Neural cell (in vitro differentiated cells): ENCODE measurements around the gene RAP2A. TPM values are rescaled to one million over a fixed set of nuclear protein-coding genes. Genes with fewer than 3 reads are reported as not detected.

Experiments
- H2AFZ ChIP-seq: fragments of 200-600, 300-800 bp; sonication (generic), shearing (Covaris generic); 2 replicates; pipeline ENCODE4 v1.6.0; 2014; ENCODE audit warnings: low read depth, mild to moderate bottlenecking, antibody characterized with exemption, low read length, moderate library complexity
- H3F3A ChIP-seq: fragments of 200-600 bp; shearing (Covaris generic); 2 replicates; pipeline ENCODE4 v1.6.1; 2016; ENCODE audit warnings: mild to moderate bottlenecking, moderate library complexity, mixed read lengths, antibody characterized with exemption, low read length; ENCODE audit not compliant: insufficient read depth, poor library complexity, severe bottlenecking
- H3K27ac ChIP-seq: fragments of 200-600, 300-800 bp; sonication (generic), shearing (Covaris generic); 2 replicates; pipeline ENCODE4 v1.5.1; 2014; ENCODE audit warnings: mild to moderate bottlenecking, low read length, moderate library complexity
- H3K27me3 ChIP-seq: fragments of 300-800, 200-600 bp; sonication (generic), shearing (Covaris generic); 2 replicates; pipeline ENCODE4 v1.6.0; 2014; ENCODE audit warnings: mild to moderate bottlenecking, low read depth, low read length, moderate library complexity; ENCODE audit not compliant: insufficient read depth
- H3K36me3 ChIP-seq: fragments of 300-800, 200-600 bp; sonication (generic), shearing (Covaris generic); 2 replicates; pipeline ENCODE4 v1.5.1; 2014; ENCODE audit warnings: mild to moderate bottlenecking, antibody characterized with exemption, low read length, moderate library complexity; ENCODE audit not compliant: insufficient read depth
- H3K4me2 ChIP-seq: fragments of 300-800, 200-600 bp; sonication (generic), shearing (Covaris generic); 2 replicates; pipeline ENCODE4 v1.6.0; 2014; ENCODE audit warnings: mild to moderate bottlenecking, low read length
- H3K4me3 ChIP-seq: fragments of 300-800, 200-600 bp; sonication (generic), shearing (Covaris generic); 2 replicates; pipeline ENCODE4 v1.5.1; 2014; ENCODE audit warnings: mild to moderate bottlenecking, low read length, moderate library complexity
- H3K79me2 ChIP-seq: fragments of 200-600 bp; shearing (Covaris generic); replicated peaks from 2 replicates; pipeline ENCODE4 v1.6.0; 2014; ENCODE audit warnings: mild to moderate bottlenecking, low read length, moderate library complexity; ENCODE audit not compliant: insufficient read depth
- H3K9ac ChIP-seq: fragments of 300-800, 200-600 bp; sonication (generic), shearing (Covaris generic); 2 replicates; pipeline ENCODE4 v1.6.1; 2016; ENCODE audit warnings: mild to moderate bottlenecking, low read length, mixed read lengths
- H3K9me2 ChIP-seq: fragments of 200-600 bp; shearing (Covaris generic); 2 replicates; pipeline ENCODE4 v1.6.1; 2016; ENCODE audit warnings: mild to moderate bottlenecking, low read length, mixed read lengths; ENCODE audit not compliant: insufficient read depth
- H3K9me3 ChIP-seq: fragments of 200-600, 300-800 bp; sonication (generic), shearing (Covaris generic); 2 replicates; pipeline ENCODE4 v1.6.1; 2016; ENCODE audit warnings: mild to moderate bottlenecking, mixed run types, low read length, moderate library complexity, mixed read lengths
- H4K20me1 ChIP-seq: fragments of 200-600 bp; shearing (Covaris generic); 2 replicates; pipeline ENCODE4 v1.6.1; 2016; ENCODE audit warnings: mild to moderate bottlenecking, mixed run types; ENCODE audit not compliant: insufficient read depth
- EP300 ChIP-seq: fragments of 450-650 bp; conservative IDR thresholded peaks from 2 replicates; pipeline ENCODE4 v1.6.1; 2014; ENCODE audit warnings: antibody characterized with exemption, mild to moderate bottlenecking, moderate library complexity; ENCODE audit not compliant: poor library complexity, severe bottlenecking
- MXI1 ChIP-seq: fragments of 450-650 bp; conservative IDR thresholded peaks from 2 replicates; pipeline ENCODE4 v1.6.1; 2014; ENCODE audit warnings: antibody characterized with exemption, mild to moderate bottlenecking; ENCODE audit not compliant: poor library complexity, severe bottlenecking
- POLR2AphosphoS5 ChIP-seq: IDR thresholded peaks from 2 replicates; pipeline ENCODE4 v1.6.1; 2012
- RAD21 ChIP-seq: fragments of 450-650 bp; conservative IDR thresholded peaks from 2 replicates; pipeline ENCODE4 v1.6.1; 2014; ENCODE audit warnings: antibody characterized with exemption, mild to moderate bottlenecking, moderate library complexity
- SMC3 ChIP-seq: fragments of 450-650 bp; conservative IDR thresholded peaks from 2 replicates; pipeline ENCODE4 v1.6.1; 2014; ENCODE audit warnings: antibody characterized with exemption, mild to moderate bottlenecking, moderate library complexity; ENCODE audit not compliant: poor library complexity
- TAF1 ChIP-seq: IDR thresholded peaks from 2 replicates; pipeline ENCODE4 v1.6.1; 2012; ENCODE audit warnings: low read depth
- polyA plus RNA-seq: library from polyadenylated mRNA; depleted of rRNA; stranded (reverse); fragments of >200 nt; gene quantifications from 2 replicates; pipeline ENCODE4 v1.2.3, GENCODE V29; 2014
- TF ChIP-seq, protein P1 (sequence below): fragments of 450-650 bp; IDR thresholded peaks from 2 replicates; pipeline ENCODE4 v1.5.1; 2014; ENCODE audit warnings: antibody characterized with exemption, mild to moderate bottlenecking, moderate library complexity; ENCODE audit not compliant: poor library complexity, severe bottlenecking
- TF ChIP-seq, protein P2 (sequence below): IDR thresholded peaks from 2 replicates; pipeline ENCODE4 v1.6.1; 2012; ENCODE audit warnings: borderline replicate concordance

Gene RAP2A
- polyA plus RNA-seq, 1 donor from 2014 or later: 55.3 TPM

DNA sequence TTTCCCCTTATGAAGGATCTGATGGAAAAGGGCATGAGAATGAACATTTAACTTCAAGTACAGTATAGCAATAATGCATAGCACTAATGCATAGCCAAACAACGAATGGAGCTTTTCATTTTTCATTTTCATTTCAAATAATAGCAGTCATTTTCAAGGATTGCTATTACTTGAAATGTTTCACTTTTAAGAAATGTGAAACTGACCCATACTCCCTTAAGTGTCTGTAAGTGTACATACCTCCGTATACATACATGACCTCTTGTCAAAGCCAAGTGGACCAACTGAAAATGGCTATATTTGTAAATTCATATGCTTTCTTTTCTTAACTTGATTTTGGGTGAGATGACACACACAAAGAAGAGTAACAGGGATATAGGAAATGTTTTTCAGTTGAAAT, 3.8 kb downstream of the RAP2A start:
- Histone ChIP-seq H3K4me3 (peak overlapping the region; percentile 81), H3K27ac (no peak overlapping the region), H4K20me1 (no peaks in the 10 kb centered on the region), H2AFZ (no peak overlapping the region), H3K9me2 (no peaks in the 10 kb centered on the region), H3K9ac (no peak overlapping the region), H3K9me3 (no peaks in the 10 kb centered on the region), H3F3A (no peaks in the 10 kb centered on the region), H3K4me2 (peak overlapping the region; percentile 64), H3K27me3 (no peaks in the 10 kb centered on the region), H3K79me2 (peaks cover 58% of the 10 kb centered on the region), H3K36me3 (no peaks in the 10 kb centered on the region)
- TF ChIP-seq POLR2AphosphoS5 (no peak), MXI1 (no peak), SMC3 (no peak)
- TF ChIP-seq, protein P1, sequence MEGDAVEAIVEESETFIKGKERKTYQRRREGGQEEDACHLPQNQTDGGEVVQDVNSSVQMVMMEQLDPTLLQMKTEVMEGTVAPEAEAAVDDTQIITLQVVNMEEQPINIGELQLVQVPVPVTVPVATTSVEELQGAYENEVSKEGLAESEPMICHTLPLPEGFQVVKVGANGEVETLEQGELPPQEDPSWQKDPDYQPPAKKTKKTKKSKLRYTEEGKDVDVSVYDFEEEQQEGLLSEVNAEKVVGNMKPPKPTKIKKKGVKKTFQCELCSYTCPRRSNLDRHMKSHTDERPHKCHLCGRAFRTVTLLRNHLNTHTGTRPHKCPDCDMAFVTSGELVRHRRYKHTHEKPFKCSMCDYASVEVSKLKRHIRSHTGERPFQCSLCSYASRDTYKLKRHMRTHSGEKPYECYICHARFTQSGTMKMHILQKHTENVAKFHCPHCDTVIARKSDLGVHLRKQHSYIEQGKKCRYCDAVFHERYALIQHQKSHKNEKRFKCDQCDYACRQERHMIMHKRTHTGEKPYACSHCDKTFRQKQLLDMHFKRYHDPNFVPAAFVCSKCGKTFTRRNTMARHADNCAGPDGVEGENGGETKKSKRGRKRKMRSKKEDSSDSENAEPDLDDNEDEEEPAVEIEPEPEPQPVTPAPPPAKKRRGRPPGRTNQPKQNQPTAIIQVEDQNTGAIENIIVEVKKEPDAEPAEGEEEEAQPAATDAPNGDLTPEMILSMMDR: no peak

DNA sequence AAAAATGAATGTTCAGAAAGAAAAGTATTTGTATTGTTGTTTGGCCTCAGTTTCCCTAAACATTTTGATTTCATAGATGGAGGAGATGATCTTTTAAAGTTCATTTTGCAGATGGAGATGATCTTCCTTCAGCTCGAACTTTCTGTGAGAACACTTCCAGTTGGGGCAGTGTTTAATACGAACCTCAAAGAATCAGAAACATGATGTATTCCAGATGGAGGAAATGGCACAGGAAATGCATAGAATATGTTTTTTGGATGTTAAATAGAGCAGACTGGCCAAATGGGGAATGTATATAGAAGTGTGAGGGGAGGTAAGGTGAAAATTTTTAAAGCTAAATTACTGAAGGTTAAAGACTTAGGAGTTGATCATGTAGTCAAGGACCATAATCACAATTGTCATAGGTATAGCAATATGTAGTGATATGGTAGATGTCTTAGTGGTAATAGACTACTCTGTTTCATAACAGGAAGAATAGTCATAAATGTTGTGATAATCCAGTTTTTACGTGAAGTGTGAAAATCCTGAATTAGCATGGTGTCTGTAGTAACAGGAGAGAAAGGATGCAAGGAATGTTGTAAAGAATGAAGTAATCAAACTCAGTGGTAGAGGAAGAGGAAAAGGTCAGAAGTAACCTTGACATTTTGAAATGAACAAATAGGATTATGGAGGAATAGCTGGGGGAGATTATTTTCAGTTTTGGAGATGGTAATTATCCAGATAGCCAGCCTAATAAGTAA, 5.1 kb downstream of the RAP2A start:
- H3K27ac ChIP-seq: no peak overlapping the region
- TF ChIP-seq POLR2AphosphoS5: no peak
- TF ChIP-seq, protein P1: no peak
- TF ChIP-seq, protein P2, sequence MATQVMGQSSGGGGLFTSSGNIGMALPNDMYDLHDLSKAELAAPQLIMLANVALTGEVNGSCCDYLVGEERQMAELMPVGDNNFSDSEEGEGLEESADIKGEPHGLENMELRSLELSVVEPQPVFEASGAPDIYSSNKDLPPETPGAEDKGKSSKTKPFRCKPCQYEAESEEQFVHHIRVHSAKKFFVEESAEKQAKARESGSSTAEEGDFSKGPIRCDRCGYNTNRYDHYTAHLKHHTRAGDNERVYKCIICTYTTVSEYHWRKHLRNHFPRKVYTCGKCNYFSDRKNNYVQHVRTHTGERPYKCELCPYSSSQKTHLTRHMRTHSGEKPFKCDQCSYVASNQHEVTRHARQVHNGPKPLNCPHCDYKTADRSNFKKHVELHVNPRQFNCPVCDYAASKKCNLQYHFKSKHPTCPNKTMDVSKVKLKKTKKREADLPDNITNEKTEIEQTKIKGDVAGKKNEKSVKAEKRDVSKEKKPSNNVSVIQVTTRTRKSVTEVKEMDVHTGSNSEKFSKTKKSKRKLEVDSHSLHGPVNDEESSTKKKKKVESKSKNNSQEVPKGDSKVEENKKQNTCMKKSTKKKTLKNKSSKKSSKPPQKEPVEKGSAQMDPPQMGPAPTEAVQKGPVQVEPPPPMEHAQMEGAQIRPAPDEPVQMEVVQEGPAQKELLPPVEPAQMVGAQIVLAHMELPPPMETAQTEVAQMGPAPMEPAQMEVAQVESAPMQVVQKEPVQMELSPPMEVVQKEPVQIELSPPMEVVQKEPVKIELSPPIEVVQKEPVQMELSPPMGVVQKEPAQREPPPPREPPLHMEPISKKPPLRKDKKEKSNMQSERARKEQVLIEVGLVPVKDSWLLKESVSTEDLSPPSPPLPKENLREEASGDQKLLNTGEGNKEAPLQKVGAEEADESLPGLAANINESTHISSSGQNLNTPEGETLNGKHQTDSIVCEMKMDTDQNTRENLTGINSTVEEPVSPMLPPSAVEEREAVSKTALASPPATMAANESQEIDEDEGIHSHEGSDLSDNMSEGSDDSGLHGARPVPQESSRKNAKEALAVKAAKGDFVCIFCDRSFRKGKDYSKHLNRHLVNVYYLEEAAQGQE: no peak
- TF ChIP-seq TAF1: no peak
- no peak for TF ChIP-seq EP300
- TF ChIP-seq MXI1: no peak
- no peak for TF ChIP-seq RAD21
- H2AFZ ChIP-seq: no peak overlapping the region
- no peak overlapping the region for H3K4me2 ChIP-seq
- H3K4me3 ChIP-seq: no peak overlapping the region
- H4K20me1 ChIP-seq: no peaks in the 10 kb centered on the region
- no peaks in the 10 kb centered on the region for H3F3A ChIP-seq
- peaks cover 66% of the 10 kb centered on the region for H3K79me2 ChIP-seq
- no peak overlapping the region for H3K9ac ChIP-seq
- no peaks in the 10 kb centered on the region for H3K36me3 ChIP-seq
- no peaks in the 10 kb centered on the region for H3K27me3 ChIP-seq
- H3K9me2 ChIP-seq: no peaks in the 10 kb centered on the region
- no peaks in the 10 kb centered on the region for H3K9me3 ChIP-seq
